Sciatic nerve (tissue), 2 donors: ENCODE data around the gene ANXA1. TPM values are rescaled to one million over a fixed set of nuclear protein-coding genes. Genes with fewer than 3 reads are reported as not detected.

Experiments used
- ATAC-seq: fragments of 200-7000 bp; cut with Tn5 transposase; one replicate; pipeline ENCODE4 v1.9.1; 2020; ENCODE audit warnings: mild to moderate bottlenecking, moderate library complexity
- DNase-seq: peaks from one replicate; pipeline ENCODE4 v3.0.0-alpha.2; 2020; ENCODE audit warnings: low spot score
- intact Hi-C: fragments of 100-400 bp; cut with DNase I; formaldehyde crosslinking; loops from one replicate; pipeline ENCODE4 v1.14.2; 2022
- total RNA-seq: library from RNA; stranded (reverse); fragmentation: NEBNext Ultra II Directional; extraction: Animal tissue kit (Norgen Biotek cat#: 25700); gene quantifications from one replicate; pipeline ENCODE4 v1.2.1, GENCODE V29; 2021
- donor health status: DM: no; HTN: no; CAD: no.
- donor health status: DM: no; HTN: no; CAD: no.

Gene ANXA1
- total RNA-seq, 1 donor from 2014 or later, result 293 TPM

DNA sequence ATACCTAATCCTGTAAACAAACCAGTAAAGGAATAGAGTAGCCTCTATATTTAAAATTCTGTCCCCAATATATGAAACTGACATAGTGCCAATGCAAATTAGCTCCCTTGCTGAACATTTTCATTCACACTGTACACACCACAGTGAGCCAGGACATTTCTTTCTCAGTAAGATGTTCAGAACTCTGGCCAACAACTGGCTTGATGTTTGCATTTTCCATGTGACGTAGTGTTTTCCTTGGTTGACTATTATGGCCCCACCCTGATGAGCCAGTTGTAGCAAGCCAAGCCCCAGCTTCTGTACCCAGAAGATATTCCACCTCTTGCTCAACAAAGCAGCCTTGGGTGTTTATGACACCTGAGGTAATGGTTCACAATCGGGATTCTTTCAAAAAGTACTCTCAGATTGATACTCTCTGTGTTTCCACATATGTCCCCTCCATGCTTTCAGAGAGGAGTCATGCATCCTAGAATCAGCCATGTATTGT lies 17.7 kb upstream of the ANXA1 start:
- ATAC-seq (peak; percentile 59), DNase-seq (no peak)
- intact Hi-C loops, result no loop called here

DNA sequence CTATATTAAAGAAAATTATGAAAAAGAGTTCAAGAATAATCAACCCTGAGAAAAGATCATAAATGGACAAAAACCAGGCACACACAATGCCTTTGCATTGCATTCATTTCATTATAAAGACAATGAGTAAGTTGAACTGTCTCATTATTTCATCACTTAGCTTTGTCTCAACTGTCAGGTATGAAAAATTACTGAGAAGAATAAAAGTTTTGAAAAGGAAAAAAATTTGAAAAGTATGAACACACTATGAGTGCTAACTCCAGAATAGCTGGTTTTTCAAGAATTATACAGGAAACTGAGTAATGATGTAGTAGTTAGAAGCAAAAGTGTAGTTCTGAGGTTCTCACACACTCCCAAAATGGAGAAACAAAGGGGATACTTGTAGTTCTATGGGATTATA lies 16.3 kb upstream of the ANXA1 start:
- no peak for ATAC-seq
- no peak for DNase-seq
- intact Hi-C loops, result no loop called here

DNA sequence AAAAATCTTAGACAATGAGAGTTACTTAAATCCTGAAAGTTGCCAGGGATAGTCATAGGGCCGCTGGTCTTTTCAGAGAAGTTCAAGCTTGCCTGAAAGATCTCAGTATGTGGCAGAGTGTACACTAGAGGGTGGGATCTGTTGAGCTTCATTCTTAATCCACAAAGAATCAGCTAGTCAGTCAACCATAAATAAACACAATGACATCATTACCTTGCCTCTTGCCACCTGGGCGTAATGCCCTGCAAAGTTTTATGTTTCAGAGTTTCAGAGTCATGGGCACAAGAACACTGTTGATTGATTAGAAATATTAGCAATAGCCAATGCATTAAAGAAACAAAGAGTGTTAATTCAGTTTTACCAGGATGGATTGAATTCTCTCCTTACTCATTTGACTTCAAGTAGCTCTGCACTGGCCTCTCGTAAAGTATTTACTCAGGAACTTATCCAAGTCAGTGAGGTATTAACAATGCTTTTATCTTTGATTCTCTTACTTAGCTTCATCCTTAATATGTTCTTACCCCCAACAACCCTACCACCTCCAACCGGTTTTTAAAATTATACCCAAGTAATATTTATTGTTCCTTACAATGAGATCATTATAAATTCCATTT lies 14.3 kb upstream of the ANXA1 start:
- intact Hi-C loops, result no loop called here
- no peak for DNase-seq
- ATAC-seq, result peak; percentile 56

DNA sequence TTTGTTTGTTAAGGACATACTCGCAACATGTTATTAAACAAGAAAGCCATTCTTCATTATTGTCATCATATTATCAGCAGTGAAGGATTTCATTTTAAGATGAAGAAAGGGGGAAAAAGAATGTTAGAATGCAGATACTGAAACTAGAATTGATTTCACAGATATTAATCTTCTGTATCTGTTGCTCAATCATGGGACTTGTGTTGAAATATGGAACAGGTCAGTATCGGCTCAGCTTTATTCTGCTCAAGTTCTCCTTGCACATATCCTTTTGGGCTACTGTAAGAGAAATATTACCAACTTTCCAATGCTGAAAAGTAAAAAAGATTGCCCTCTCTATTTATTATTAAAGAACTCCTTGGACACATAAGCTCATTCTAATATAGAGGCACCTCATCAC lies 13.8 kb upstream of the ANXA1 start:
- DNase-seq (no peak), ATAC-seq (peak; percentile 75)
- intact Hi-C loops, result no loop called here

DNA sequence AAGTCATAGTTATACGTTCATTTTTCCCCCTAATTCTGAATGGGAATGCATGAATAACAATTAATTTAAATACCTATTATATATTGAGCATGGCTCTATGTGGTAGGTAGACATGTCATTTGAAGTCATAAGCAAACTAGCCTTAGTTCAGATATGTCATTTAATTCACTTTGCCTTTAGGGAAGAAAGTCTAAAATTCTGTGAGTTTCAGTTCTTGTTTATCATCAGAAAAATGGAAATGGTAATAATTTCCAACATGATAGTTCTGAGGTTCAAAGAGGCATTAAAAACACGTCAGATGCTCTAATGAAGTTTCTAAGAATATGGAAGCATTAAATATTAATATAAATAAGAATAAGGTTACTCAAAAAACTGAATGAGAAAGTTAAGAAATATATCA lies 13.1 kb upstream of the ANXA1 start:
- ATAC-seq (no peak), DNase-seq (no peak)
- intact Hi-C loops, result no loop called here

DNA sequence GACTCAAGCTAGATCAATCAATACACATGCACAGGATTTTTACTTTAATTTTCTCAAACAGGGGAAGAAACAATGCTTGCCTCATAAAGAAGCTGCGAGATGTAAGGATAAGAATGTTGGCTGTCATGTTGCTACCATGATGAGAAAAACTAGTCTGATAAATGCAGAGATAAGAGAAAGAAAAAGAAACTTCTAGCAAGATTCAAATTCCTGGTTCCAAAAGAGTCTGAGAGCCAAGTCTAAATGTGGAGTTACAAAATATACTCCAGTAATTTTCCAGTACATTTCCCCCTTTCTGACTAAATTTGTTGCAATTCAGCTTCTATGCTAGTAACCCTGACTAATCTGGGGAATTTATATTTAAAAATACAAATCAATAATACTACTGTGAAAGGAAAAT lies 10.4 kb upstream of the ANXA1 start:
- DNase-seq (no peak), ATAC-seq (no peak)
- intact Hi-C loops, result no loop called here

DNA sequence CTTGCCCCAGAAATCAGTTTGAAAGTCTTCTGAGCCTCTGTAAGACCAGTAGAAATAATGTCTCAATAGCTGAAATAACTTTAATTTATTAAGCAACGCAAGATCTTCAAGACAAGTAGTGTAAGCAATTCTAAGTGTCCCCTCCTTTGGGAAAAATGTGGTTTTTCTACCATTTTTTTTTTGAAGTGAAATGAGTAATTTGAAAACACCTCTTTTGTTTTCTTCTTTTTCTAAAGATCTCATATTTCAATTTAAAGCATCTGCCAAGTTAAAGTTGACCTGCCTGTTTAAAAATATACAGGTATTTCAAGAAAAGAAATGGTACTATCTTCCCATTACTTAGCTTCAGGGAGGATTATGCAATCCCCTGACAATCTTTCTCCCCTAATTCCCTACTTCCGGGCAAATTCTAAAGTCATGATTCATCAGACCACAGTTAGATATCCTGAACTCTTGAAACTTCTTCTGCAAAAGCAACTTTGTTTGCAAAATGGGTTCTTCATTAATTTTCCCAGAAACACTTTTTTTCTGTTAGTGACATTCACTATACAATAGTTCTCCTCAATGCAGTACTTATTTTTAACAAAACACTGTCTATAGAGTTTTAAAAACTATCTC lies 7.8 kb upstream of the ANXA1 start:
- ATAC-seq (peak; percentile 94), DNase-seq (no peak)
- intact Hi-C loops, result no loop called here

DNA sequence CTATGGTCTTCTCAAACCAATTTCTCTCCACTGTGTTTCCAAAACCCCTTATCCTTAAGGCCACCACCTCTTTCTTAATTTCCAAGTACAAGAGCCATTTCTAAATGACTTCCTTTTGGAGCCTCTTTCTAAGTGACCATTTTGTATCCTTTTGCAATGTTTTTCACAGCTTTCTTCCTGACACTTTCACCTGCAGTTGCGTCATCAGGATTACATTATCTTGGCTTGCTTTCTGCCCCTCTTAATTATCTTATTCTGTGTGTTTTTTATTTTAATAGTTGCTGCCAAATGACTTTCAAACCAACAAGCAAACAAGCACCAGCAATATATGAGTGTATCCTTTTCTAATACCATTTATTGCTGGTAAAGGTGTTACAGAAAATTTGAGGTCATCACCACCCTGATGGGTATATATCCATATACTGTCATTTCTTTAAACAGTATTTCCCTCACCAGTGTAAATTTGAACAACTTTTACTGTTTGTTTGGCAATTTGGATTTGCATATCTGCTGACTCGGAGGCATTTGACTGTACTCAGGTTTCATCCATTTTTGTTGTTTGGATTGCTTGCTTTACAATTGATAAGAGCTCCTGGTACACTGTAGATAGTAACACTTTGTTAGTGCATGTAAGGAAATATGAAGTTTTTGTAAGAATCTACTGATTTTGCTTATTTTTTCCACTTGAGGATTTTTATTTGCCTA lies 5.4 kb upstream of the ANXA1 start:
- ATAC-seq, result no peak
- no peak for DNase-seq
- intact Hi-C loops, result no loop called here

DNA sequence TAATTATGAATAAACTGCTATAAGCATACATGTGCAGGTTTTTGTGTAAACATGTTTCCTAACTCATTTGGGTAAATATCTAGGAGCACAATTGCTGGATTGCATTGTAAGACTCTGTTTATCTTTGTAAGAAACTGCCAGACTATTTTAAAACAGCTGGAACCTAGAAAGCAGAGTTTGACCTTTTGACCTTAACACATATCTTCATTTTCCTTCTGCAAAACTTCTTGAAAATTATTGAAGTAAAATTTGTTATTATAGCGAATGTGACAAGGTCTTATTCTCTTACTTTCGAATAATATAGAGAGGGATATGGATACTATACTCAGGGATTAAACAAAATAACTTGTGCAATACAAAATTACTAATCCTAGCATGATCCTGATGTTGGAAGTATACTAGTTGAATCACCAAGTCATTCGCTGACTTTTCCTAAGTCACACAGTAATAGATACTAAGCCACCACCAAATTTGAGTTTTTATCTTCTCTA lies 3.2 kb upstream of the ANXA1 start:
- intact Hi-C loops, result no loop called here
- DNase-seq (no peak), ATAC-seq (no peak)

DNA sequence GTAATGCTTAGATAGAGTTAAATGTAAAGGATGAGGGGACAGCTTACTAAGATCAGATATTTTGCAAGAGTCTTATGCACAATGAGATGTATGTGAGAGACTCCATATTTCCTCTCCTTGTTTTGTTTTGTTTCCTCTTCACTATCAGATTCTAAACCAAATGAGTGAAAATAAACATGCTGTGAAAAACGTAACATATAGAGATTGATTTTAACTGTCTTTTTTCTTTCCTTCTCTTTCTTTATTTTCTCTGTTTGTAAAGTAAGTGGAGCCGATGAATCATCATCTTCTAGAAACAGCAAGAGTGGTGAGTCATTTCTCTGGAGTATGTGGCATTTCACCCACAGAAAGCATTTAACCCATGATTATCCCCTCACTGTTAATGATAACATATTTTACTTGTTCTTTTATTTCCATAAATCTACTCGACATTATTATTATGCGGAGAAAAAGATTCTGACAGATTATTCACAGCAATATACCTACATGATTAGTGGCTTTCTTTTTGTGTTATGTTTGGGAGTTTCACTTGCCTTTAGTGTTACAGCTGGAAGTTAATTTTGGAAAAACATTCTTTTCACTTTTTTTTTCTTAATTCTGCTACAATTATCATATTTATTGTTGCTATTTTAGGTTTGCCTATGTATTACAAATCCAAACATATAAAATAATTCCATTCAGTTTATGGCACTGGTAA lies 2.1 kb upstream of the ANXA1 start:
- intact Hi-C loops, result no loop called here
- DNase-seq, result no peak
- peak; percentile 41 for ATAC-seq

DNA sequence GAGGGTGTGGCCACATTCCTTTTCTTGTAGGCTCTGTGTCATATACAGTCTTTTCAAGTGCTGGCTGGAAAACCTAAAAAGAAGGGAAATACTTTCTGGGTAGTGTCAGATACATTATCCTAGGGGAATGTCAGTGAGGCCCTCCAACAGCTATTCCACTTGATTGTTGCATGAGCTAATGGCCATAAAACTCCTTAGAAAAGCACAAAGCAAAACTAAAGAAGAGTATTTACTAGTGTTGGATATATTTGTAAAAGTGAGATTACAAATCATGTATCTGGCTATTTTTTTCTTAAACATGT lies 829 bp downstream of the ANXA1 start:
- intact Hi-C loops, result no loop called here
- peak; percentile 62 for ATAC-seq
- no peak for DNase-seq

DNA sequence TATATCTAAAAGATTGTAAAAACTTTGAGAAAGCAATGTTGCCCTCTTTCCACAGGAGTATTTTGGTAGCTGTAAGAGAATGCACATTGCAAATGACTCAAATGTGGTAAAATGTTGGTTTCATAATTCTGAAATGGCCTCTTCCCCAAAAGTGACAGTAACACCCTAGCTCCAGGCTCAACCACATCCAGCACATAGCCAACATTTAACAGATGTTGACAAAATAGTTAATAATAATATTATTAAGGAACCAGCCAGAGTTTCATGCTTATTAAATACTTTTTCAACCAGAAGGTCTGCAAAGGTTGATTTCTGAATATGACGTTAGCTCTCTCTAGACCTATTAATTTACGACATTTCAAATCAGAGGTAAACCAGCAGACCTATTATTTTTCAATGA lies 1.3 kb downstream of the ANXA1 start:
- intact Hi-C loops, result no loop called here
- ATAC-seq (peak; percentile 68), DNase-seq (no peak)

DNA sequence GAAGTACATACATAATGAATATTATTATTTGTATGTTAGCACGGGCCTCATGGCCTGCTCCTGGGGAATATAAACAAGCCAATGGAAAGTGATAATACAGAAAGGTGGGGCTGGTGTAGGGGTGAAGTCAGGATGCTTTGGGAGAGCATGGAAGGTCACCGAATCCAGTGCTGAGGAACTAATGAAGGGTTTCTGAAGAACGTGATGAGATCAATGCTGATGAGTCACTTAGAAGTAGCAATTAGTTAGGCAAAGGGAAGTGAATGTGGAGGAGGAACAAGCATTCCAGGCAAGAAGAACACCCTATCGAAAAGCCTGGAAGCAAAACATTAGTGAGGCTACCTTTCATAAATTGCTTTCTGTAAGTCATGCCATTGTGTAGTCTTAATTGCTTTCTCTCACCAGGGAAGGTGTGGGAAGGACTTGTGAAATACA lies 2.1 kb downstream of the ANXA1 start:
- intact Hi-C loops, result no loop called here
- DNase-seq, result no peak
- ATAC-seq, result peak; percentile 56

DNA sequence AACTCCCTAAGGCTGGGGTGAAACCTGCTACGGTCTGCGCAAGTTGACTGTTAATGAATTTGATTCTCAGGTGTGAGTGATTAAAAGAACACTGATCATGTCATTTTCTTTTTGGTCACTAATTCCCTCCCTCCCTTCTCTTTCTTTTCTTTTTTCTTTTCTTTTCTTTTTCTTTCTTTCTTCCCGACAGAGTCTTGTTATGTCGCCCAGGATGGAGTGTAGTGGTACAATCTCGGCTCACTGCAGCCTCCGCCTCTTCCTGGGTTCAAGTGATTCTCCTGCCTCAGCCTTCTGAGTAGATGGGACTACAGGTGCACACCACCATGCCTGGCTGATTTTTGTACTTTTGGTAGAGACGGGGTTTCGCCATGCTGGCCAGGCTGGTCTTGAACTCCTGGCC lies 2.6 kb downstream of the ANXA1 start:
- ATAC-seq, result no peak
- intact Hi-C loops, result no loop called here
- DNase-seq, result no peak

DNA sequence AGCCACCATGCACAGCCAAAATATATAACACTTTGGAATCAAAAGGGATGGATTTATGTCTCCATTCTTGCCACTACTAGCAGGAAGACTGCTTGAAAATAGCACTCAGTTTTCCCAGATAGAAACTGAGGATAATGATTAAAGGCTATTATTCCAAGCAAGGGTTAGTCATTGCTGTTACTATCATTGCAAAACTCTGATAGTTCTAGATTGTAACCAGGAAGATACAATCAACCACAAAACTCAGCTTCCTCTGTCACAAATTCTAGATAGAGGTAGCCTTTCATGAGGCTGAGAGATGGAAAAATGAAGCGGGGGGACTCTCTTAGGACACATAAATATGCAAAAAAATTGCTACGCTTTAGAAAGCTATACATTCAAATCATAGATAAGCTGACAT lies 3.1 kb downstream of the ANXA1 start:
- ATAC-seq, result no peak
- intact Hi-C loops, result no loop called here

DNA sequence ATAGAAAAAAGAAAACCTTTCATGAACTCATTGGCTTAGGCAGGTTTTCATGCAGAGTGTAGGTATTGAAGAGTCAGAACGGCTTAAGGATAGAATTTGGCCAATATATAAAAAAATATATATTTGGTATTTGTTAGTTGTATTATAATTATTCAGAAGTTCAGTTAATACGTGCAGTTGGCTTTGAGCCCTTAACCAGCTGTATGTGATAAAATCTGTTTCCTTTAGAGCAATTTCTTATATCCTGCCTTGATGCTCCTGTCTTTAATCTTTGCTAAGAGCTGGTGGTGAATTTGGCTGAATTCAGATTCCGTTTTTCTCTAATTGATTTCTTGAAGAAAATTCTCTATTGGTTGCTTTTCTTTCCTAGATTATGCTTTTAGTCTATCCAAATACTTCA lies 3.7 kb downstream of the ANXA1 start:
- no peak for DNase-seq
- intact Hi-C loops, result no loop called here
- no peak for ATAC-seq

More for the DNA sequence above, 3.1 kb downstream of the ANXA1 start:
- DNase-seq, result no peak

DNA sequence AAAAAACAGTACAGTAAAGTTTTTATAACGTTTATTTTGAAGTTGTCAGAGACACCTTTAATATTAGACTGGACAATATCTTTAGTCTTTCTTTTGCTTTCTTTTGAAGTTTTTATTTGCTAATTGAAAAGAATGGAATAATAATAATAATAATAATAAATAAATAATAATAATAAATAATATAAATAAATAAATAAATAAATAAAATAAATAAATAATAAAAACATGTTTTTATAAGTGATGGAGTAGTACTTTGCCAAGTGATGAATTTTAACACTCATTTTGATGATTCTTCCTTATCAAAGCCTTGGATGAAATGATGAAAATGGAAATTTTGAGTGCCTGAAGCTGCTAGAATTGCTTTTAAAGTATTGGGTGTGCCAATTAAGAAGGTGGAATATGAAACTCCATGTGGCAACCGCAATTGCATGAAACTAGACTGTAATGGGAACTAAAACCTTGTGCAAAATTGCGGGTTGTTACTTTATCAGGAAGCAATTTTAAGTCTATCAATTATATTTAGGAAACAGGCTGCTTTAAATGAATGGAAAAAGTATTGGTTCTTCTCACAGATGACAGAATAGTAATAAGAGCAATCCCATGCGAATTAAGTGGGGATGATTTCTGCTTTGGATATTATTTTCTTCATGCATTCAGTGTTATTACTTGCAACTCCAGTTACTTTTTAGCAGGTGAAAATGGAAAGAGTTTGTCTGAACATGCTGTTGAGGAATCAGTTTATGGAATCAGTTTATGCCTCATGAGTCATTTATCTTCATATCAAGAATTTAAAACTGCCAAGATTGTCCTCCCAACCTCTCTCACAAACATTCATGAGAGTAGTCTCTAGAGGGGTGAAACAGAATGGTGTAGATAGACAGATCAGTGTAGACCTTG lies 4.6 kb downstream of the ANXA1 start:
- intact Hi-C loops, result loop anchor here (2.0 kb wide), 1 partner anchor 23 kb away; no protein-coding TSS in a partner anchor
- DNase-seq, result no peak

DNA sequence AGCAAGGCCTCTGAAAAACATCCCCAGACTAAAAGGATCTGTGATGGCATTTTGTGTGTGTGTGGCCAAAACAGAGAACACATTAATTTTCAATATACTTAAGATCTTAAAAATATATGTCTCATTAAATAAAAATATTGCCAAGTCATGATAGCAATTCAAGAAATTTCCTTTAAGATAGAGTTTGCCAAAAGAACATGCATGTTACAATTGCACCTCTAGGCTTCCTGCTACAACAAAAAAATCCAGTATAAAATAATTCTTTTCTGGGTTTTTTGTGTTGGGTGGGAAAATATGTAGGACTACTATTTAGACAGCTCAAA lies 5.2 kb downstream of the ANXA1 start:
- no peak for DNase-seq

More for the DNA sequence above, 4.6 kb downstream of the ANXA1 start:
- ATAC-seq, result no peak

DNA sequence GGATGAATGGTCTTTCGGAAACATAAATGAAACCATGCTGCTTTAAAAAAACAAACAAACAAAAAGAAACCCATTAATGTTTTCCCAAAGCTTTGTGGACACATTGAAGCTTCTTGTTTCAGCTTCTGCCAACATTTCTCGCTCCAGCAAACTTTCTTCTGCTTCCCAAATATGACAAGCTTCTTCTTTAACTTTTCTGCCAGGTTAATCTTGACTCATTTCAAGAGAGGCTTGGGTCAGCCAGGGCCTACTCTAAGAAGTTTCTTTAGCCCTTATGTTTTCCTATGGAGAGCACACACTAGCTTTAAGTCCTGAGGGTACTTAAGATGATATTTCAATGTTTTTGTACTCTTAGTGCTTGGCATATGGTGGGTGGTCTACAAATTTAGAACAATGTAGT lies 6.1 kb downstream of the ANXA1 start:
- DNase-seq (no peak), ATAC-seq (no peak)
- intact Hi-C loops, result loop anchor here (2.0 kb wide), 1 partner anchor 21 kb away; no protein-coding TSS in a partner anchor

More for the DNA sequence above, 5.2 kb downstream of the ANXA1 start:
- ATAC-seq, result no peak
- intact Hi-C loops, result loop anchor here (2.0 kb wide), 1 partner anchor 22 kb away; no protein-coding TSS in a partner anchor
